Upper lobe of left lung (tissue), 4 donors: ENCODE data around the gene PLA2G4A.

Experiments
- EP300 ChIP-seq, 4 donors: sonication (generic); formaldehyde crosslinking; IDR thresholded peaks; one replicate each; pipeline ENCODE4 v1.5.1; 2017; ENCODE audit warnings: antibody characterized with exemption in 4 of 4, control low read depth in 2 of 4
- POLR2A ChIP-seq, 4 donors: fragments of 450-650 bp; IDR thresholded peaks; one replicate each; pipeline ENCODE4 v1.5.1; 2016 to 2017; ENCODE audit warnings: antibody characterized with exemption in 4 of 4, mild to moderate bottlenecking in 2 of 4
- POLR2AphosphoS5 ChIP-seq, 2 donors: sonication (generic); formaldehyde crosslinking; IDR thresholded peaks; one replicate each; pipeline ENCODE4 v1.5.1; 2017; ENCODE audit warnings: antibody characterized with exemption in 2 of 2
- TF ChIP-seq, protein P1 (sequence below), 6 experiments: fragments of 450-650 bp in 4 of 6; fragments of 200-600 bp in 2 of 6; sonication (generic) in 2 of 6; IDR thresholded peaks; one replicate each; pipeline ENCODE4 v1.5.1; 2016 to 2019; ENCODE audit warnings: antibody characterized with exemption in 6 of 6

DNA sequence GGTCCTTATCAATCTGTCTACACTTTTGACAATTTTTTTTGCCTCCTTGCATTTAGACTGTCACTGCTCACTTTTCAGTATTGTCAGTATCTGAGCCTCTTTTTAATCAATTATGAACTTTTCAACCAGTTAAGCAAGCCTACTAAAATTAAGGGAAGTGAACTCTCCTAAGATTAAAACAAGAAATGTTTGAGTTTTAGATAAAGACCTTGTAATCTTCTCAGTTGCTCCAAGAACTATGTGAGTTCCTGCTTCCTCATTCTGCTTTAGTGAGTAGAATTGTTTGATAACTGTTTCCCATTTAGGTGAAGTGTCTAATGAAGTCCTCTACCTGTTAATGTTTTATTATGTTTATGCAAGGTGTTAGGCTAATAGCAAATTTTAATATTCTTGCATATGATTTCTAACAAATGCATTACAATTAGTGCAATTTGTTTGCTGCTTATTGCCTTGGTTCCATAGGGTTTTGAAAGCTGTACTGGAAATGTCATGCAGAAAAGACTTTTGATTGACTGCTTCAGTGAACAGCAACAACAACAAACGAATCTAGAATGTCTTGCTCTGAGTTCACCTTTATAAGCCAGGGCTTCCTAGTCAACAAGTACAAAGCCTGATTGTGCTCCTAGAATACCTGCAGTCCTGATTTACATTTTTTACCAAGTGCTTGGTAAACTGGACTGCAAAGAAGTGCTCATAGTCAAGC lies 40.9 kb downstream of the PLA2G4A start:
- TF ChIP-seq POLR2AphosphoS5 (IDR thresholded peaks at IDR 0.05) (no peak), EP300 (IDR thresholded peaks at IDR 0.05) (no peak), POLR2A (IDR thresholded peaks at IDR 0.05) (no peak)
- TF ChIP-seq, protein P1, sequence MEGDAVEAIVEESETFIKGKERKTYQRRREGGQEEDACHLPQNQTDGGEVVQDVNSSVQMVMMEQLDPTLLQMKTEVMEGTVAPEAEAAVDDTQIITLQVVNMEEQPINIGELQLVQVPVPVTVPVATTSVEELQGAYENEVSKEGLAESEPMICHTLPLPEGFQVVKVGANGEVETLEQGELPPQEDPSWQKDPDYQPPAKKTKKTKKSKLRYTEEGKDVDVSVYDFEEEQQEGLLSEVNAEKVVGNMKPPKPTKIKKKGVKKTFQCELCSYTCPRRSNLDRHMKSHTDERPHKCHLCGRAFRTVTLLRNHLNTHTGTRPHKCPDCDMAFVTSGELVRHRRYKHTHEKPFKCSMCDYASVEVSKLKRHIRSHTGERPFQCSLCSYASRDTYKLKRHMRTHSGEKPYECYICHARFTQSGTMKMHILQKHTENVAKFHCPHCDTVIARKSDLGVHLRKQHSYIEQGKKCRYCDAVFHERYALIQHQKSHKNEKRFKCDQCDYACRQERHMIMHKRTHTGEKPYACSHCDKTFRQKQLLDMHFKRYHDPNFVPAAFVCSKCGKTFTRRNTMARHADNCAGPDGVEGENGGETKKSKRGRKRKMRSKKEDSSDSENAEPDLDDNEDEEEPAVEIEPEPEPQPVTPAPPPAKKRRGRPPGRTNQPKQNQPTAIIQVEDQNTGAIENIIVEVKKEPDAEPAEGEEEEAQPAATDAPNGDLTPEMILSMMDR (IDR thresholded peaks at IDR 0.05) = no peak
